Non-pigmented ciliary epithelial cell (primary cell): ENCODE data around the gene FNDC3A.
"Not testable (repeated sequence)": the region's sequence is repeated elsewhere in the genome, so short reads cannot be mapped to it uniquely, and the experiment has no call there.

Experiments
- DNase-seq: peaks from one replicate; pipeline ENCODE4 v3.0.0-alpha.2; 2010; ENCODE audit warnings: low read depth

Gene FNDC3A

DNA sequence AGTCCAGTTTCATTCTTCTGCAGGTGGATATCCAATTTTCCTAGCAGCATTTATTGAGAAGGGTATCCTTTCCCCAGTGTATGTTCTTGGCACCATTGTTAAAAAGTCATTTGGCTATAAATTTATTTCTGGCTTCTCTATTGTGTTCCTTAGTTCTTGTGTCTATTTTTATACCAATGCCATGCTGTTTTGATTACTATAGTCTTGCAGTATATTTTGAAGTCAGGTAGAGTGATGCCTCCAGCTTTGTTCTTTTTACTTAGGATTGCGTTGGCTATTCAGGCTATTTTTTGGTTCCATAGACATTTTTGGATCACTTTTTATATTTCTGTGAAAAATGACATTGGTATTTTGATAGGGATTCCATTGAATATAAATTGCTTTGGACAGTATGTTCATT lies 172.7 kb downstream of the FNDC3A start:
- DNase-seq: no peak

DNA sequence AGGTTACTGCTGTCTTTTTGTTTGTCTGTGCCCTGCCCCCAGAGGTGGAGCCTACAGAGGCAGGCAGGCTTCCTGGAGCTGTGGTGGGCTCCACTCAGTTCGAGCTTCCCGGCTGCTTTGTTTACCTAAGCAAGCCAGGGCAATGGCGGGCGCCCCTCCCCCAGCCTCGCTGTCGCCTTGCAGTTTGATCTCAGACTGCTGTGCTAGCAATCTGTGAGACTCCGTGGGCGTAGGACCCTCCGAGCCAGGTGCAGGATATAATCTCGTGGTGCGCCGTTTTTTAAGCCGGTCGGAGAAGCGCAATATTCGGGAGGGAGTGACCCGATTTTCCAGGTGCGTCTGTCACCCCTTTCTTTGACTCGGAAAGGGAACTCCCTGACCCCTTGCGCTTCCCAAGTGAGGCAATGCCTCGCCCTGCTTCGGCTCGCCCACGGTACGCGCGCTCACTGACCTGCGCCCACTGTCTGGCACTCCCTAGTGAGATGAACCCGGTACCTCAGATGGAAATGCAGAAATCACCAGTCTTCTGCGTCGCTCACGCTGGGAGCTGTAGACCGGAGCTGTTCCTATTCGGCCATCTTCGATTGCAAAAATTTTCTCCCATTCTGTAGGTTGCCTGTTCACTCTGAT lies 182.4 kb downstream of the FNDC3A start:
- DNase-seq: not testable (repeated sequence)

DNA sequence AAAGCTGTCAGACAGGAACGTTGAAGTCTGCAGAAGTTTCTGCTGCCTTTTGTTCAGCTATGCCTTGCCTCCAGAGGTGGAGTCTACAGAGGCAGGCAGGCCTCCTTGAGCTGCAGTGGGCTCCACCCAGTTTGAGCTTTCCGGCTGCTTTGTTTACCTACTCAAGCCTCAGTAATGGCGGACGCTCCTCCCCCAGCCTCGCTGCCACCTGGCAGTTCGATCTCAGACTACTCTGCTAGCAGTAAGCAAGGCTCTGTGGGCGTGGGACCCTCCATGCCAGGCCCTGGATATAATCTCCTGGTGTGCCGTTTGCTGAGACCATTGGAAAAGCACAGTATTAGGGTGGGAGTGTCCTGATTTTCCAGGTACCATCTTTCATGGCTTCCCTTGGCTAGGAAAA lies 187.4 kb downstream of the FNDC3A start:
- not testable (repeated sequence) for DNase-seq

DNA sequence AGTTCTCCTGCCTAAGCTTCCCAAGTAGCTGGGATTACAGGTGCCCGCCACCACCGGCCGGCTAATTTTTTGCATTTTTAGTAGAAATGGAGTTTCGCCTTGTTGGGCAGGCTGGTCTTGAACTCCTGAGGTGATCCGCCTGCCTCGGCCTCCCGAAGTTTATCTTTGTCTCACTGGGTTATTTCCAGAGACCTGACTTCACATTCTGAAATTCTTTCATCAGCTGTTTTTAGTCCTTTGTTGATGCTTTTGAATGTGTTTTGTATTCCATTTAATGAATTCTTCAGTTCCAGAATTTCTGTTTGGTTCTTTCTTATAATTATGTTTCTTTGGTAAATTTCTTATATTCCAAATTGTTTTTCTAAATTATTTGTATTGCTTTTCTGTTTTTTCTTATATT lies 189.0 kb downstream of the FNDC3A start:
- DNase-seq: no peak

DNA sequence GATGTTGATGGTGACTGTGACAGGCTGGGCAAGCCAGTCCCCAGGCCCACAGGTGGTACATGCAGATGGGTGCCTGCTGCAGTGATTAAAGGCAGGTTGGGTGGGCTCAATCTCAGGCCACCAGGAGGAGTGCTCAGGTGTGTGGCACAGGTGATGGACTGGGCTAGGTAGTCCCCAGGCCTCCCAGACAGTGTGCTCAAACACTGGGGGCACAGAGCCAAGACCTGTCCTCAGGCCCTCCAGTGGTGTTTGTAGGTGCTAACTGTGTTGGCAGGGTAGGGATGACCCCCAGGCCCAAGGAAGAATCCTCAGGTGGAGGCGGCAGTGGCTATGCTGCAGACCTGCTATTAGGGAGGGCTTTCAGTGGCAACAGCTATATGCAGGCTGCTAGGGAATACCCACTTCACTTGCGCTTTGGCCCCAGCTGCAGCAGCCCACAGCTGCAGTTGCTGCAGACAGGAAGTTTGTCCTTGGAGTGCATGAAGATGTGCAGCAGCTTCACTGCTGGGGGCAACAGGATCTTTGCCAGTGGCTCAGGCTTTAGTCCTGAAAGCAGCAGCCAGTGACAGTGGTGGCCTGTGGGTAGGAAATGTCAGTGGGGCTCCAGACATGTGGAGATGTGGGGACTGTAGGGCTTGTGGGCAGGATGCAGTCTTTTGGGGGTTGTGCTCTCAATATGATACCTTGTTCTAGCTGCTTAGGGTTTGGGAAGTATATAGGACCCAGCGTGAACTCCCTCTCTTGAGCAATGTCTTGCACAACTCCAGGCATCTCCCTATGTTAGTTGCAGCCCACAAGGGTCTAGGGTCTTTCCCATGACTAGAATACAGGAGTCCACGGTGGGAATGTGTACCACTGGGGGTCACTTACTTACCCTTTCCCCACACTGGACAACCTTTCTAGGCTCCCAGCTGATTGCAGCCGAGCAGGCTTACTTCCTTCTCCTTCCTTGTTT lies 190.4 kb downstream of the FNDC3A start:
- DNase-seq: no peak

DNA sequence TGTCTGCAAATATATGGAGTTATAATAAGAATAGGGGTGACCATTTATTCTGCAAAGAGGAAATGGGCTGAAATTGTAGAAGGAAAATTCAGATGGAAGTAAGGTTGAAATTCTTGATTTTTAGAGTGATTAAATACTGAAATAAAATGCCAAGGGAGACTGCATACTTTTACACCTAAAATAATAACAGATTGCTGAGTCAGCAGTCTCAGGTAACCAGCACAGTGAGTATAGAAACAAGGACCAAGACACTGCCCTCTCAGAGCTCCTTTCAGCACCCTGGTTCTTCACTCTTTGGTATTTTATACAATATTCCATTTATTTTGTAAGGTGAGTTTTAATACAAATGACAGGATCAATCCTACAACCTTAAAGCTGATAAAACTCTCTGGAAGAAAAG lies 195.6 kb downstream of the FNDC3A start:
- DNase-seq: no peak

DNA sequence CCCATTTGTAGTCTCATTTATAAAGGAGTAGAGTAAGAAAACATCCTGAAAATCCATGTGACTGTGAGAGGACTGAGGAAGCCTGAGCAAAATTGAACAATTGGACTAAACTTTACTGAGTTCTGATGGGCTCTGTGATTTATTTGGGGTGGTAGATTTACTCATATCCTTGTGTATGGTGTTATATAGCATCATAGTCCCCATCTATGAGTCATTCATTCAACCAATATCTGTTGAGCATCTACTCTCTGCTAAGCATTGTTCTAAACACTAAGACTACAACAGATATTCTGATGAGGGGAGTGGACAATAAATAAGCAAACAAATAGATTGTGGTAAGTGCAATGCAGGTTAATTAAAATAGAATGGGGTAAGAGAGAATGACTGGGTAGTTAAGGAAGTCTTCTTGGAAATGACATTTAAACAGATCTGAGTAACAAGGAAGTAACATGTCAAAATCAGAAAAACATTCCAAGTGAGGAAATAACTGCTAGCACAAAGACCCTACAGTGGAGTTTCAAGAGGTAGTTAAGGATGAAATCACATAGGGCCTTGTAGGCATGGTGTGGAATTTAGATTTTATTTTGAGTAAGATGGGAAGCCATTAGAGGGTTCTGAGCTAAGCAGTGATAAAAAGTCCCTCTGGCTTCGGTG lies 208.1 kb downstream of the FNDC3A start:
- DNase-seq: no peak

DNA sequence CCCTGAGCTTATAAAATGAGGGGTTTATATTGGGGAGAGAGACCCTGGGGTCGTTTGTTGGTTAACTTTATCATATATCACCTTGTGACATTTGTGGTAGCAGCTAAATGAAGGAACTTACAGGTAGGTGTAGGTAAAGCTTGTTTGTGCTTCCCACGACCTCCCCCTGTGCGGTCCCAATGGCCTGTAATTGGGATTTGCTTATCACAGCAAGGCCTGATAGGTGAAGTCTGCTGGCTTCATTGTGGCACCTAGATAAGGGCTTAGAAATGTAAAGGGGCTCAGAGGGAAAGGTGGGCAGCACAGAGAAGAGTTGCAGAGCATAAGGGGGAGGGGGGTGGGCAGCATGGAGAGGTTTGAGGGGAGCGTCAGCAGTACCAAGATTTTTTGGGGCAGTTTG lies 208.9 kb downstream of the FNDC3A start:
- no peak for DNase-seq

DNA sequence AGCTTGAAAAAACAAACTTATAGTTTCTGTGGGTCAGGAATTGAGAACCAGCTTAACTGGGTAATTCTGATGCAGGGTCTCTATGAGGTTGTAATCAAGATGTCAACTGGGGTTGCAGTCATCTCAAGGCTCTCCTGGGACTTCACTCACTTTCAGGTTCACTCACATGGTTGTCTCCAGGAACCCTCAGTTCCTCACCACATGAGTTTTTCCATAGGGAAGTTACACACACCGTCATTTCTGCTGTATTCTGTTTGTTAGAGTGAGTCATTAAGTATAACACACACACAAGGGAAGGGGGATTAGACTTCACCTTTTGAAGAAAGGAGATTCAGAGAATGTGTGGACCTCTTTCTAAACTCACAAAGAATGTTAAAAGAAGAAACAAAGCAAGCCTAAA lies 209.6 kb downstream of the FNDC3A start:
- no peak for DNase-seq

DNA sequence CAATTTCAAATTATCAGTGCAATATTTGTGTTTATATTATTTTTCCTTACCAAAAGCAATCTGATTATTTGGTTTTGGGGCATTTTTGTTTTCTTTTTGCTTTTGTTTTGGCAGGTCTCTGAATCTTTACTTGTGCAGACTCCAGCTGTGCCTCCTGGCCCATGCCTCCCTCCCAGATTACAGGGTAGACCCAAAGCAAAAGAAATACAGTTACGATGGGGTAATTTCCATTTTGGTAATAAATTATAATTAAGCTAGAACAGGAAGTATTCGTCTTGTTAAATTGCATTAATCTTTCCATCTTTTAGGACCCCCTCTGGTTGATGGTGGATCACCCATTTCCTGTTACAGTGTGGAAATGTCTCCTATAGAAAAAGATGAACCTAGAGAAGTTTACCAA lies 215.2 kb downstream of the FNDC3A start:
- DNase-seq: no peak

DNA sequence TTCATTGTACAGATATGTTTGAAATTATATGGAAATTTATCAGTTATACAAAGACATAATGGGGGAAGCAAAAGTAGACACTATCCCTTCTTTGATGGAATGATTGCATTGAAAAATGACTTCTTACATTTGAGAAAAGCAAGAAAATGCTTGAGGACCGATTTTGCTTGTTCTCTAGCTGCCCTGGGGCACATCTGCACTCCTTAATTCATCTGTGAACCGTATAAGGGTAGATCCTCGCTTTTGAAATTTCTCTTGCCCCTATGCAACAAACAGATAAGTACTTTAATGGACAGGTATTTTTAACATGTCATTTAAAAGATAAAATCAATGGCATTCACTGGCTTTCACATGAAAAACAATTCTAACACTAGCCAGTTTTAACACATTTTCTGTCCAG lies 230.9 kb downstream of the FNDC3A start:
- no peak for DNase-seq

DNA sequence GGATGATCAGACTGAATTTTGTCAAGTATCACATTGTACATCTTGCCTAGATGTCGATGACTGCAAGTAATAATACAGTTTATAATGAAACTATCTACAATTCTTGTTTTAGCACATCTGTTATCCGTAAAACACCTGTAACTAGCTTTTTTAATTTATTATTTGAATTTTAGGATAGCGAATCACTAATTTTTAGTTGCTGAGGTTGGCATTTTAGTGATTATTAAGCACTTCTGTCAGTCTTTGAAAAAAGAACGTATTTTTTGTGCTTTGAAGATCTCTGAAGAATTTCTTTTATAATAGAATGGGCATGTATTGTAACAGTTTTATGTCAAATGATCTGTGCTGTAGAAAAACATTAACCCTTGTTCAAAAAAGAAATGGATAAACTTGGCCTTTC lies 232.9 kb downstream of the FNDC3A start:
- DNase-seq: no peak

DNA sequence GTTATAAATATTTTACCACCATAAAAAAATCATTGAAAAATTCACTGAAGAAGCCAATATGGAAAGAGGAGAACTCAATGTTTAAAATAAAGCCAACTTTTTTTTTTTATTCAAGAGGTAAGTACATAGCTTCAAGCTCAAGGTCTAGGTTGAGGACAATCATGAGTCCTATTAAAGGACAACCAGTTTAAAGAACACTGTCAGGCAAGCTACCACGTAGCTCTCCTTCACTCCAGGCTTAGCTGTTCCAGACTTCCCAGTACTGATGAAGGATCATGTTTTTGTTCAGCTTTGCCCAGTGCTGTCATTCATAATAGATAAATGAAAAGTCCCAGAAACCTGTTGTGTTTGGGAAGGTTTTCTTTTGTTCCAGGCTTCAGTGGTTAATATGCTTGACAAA lies 234.4 kb downstream of the FNDC3A start:
- no peak for DNase-seq

DNA sequence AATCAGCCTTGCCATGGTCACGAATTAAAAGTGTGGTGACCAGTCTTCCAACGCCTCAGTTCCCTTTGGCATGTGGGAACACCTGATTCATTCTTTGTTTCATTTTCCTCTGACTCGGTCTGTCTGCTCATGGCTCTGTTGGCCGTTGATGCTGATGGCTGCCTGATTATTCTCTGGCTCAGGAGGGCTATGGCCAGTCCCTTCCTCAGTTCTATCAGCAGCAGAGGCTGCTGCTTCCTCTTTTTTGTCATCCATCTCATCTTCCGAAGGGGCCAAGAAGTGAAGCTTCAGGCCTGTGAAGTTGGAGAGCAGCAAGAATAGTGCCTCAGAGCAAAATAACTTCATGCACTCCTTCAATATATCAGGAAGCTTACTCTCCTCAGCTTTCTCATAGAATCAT lies 235.0 kb downstream of the FNDC3A start:
- no peak for DNase-seq

DNA sequence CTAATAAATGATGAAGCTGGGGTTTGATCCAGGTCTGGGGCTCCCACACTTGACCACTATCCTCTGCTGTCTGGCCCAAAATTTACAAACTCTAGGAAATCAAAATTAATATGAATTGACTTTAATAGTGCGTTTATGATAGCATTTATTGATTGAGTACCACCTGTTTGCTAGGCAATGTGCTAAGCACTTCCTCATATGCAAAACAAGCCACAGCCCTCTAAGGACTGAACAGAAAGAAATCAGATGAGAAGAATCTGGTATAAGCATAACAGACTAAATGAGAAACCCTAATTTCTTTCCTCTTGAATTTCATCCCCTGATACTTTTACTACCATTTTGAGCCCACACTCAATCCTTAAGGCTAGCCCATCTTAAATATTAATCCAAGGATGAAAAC lies 237.8 kb downstream of the FNDC3A start:
- DNase-seq: no peak

DNA sequence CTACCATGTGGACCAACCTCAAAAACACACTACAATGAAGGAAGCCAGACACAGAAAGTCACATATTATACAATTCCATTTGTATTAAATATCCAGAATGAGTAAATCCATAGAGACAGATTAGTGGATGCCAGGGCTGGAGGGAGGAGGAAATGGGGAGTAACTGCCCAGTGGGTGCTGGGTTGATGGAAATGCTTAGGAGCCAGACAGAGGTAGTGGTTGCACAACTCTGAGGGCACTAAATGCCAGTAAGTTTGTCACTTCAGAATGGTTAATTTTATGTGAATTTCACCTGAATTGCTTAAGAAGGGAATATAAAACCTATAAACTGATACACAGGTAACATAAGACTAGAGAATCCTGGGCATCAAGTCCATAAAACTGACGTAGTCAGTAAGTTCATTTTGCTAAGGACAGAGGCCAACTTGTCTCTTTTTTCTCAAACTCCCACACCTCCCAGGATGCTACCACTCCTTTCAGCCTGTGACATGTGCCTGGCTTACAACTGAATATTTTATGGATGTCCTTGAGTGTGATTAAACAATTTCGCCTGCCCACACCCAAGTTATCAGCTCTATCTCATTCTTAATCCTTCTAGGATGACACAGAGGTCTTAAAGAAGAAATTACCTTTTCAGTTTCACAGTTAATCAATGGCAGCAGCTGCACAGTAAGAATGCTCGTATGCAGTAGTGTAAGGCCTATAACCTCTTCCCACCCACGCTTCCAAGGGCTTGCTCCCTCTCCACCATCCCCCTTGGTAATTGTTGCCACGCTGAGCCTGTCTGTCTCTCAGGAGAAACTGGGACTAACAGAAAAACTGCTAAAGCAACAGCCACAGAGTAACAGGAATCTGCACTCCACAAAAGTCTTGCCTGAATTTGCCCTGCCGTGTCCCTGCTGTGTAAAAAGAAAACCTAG lies 238.5 kb downstream of the FNDC3A start:
- DNase-seq: no peak

DNA sequence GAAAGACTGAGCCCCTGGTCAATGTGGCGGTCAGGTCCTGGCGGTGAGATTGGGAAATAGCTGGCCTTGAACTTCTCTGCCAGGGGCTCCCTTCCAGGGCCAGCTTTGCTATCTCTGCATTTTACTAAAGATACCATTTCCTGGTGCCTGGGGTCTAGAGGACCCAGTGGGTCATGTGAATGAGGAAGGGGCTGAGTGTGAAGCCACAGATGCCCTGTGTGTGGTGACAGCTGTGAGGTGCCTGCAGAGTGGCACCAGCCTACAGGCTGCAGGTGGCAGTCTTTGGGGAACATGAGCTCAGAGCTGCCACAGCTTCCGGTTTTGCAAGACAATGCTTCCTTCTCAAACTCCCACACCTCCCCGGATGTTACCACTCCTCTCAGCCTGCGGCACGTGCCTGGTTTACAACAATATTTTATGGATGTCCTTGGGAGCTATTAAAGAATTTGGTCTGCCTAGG lies 239.2 kb downstream of the FNDC3A start:
- DNase-seq: no peak

DNA sequence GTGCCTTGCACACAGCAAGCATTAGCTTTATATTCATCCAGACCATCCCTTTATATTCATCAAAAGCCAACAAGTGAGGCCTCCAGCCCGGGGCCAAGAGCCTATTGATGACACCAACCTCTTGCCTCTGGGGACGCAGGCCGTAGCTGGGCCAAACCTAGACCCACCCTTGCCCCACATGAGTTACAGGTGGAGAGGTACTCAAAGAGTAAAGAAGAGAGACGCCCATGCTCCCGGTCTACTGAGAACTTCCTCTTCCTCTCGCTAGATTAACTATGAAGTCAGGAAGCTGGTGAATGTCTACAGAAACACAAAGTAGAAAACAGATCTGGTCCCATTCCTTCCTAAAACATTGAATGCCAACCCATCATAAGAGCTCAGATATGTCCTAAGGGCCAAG lies 240.6 kb downstream of the FNDC3A start:
- no peak for DNase-seq

DNA sequence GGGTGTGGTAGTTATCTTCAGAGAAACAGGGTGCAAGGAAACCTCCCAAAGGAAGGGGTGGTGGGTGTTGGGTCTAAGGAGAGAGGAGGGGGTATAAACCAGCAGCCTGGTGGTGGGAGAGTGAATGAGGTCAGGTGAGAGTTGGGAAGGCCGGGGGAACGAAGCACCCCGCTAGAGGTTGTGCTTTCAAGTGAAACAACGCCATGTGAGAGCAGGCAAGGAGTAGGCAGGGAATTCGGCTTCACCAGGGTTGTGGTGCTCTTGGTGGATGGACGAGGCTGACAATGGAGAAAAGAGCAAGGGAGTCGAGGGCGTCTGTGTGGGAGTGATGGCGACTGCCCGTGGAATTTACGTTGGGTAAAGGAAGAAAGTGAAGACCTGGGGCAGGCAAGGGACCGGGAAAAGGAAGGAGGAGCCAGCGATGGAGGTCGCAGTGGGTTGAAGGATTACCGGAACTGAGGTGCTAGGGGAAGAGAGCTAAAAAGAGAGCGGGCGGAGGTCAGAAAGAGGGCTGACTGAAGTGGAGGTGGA lies 242.3 kb downstream of the FNDC3A start:
- no peak for DNase-seq

DNA sequence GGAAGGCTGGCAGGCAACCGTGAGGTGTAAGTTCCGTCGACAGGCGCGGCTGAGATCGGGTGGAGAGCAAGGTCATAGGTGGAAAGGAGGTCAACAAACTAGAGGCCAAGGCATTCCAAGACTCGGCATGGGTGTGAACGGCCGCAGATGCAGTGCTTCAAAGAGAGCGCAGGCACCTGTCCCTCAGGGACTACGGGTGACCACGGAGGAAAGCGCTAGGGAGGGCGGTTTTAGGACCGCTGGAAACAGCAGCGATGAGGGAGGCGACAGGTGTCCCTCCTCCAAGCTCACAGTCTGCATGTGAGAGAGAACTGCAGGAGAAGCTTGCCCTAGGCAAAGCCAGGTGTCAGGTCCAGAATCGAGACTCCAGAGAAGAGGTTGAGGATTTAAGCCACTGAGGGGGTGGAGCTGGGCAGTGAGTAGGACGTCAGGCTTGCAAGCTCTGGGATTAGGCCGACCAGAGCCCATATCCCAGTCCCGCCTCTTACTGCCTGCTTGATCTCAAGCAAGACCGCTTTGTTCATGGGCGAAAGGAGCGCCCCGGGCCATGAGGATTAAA lies 242.9 kb downstream of the FNDC3A start:
- no peak for DNase-seq

DNA sequence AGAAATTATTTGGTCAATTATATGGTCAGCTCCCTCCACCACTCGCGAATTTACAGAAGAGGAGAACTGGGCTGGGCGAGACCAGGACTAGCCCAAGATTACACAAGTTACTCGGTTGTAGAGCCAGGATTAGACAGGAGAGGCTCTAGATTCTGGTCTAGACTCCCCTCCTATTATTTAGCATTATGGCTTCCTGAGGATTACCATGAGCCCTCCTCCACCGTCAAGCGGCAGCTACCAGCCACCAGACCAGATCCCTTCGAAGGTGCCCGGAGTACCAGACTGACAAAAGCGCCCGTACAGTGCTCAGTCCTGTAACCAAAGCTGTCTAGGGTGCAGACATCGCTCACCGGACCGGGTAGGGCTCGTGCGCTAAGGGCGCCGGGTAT lies 243.9 kb downstream of the FNDC3A start:
- no peak for DNase-seq
